Measurements from ENCODE around the gene ZNF280A. TPM values are rescaled to one million over a fixed set of nuclear protein-coding genes. Genes with fewer than 3 reads are reported as not detected.

The ZNF280A gene
- total RNA-seq, 1 experiment from 2014 or later = 0.81 TPM

DNA sequence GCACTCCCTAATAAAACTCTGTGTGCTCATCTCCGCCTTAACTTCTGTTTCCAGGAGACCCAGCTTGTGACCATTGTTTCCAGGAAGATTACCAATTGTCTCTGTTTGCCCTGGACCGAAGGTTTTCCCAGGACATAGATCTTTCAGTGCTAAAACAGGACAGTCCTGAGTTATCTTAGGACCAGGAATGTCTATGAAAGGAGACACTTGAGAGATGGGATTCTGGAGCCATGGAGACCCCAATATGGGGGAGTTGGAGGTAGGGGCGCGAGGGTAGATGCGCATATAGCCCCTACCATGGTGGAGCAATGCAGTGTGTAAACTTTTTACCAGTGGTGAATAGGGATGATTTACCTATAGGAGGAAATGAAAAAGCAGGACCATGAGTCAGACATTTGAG lies 49.1 kb upstream of the ZNF280A start:
- H3K36me3 ChIP-seq (ENCODE audit: control insufficient read depth in 1 of 2, insufficient read depth in 2 of 2, low read length in 2 of 2) = no peaks in the 10 kb centered on the region
- H2AFZ ChIP-seq (ENCODE audit: low read depth, low read length, poor library complexity, severe bottlenecking) = no peak overlapping the region
- ChIA-PET POLR2A (no interaction called here), RAD21 (ENCODE audit: low non-redundant PET in 1 of 2, low total read pairs in 2 of 2, uncharacterized antibody in 2 of 2, unreplicated experiment in 2 of 2) (no interaction called here), CTCF (no interaction called here)
- H4K20me1 ChIP-seq (ENCODE audit: insufficient read depth) = no peaks in the 10 kb centered on the region
- ATAC-seq = no peak
- BruUV-seq (replicated peaks) = no TSS peak
- peaks cover 10% of the 10 kb centered on the region; the same call in 1 of the 2 replicates for H3K27me3 ChIP-seq (ENCODE audit: insufficient read depth, low read length)
- no peaks in the 10 kb centered on the region for H3K79me2 ChIP-seq (ENCODE audit: insufficient read depth, low read length)
- no peak for DNase-seq (ENCODE audit: low read depth, low spot score)
- no peak overlapping the region for H3K27ac ChIP-seq (ENCODE audit: low read depth, low read length)
- H3K4me3 ChIP-seq (replicated peaks in 1 of 2; ENCODE audit: low read depth in 1 of 2, low read length in 2 of 2) = no peak overlapping the region
- H3K9ac ChIP-seq (ENCODE audit: low read length) = no peak overlapping the region
- H3K4me2 ChIP-seq (ENCODE audit: low read length) = no peak overlapping the region
- TF ChIP-seq, protein P1, sequence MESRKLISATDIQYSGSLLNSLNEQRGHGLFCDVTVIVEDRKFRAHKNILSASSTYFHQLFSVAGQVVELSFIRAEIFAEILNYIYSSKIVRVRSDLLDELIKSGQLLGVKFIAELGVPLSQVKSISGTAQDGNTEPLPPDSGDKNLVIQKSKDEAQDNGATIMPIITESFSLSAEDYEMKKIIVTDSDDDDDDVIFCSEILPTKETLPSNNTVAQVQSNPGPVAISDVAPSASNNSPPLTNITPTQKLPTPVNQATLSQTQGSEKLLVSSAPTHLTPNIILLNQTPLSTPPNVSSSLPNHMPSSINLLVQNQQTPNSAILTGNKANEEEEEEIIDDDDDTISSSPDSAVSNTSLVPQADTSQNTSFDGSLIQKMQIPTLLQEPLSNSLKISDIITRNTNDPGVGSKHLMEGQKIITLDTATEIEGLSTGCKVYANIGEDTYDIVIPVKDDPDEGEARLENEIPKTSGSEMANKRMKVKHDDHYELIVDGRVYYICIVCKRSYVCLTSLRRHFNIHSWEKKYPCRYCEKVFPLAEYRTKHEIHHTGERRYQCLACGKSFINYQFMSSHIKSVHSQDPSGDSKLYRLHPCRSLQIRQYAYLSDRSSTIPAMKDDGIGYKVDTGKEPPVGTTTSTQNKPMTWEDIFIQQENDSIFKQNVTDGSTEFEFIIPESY (IDR thresholded peaks at IDR 0.05; ENCODE audit: extremely low read depth, insufficient replicate concordance, low read length) = no peak
- TF ChIP-seq ELF1 (IDR thresholded peaks at IDR 0.05; ENCODE audit: borderline replicate concordance, low read depth) (no peak), SP1 (IDR thresholded peaks at IDR 0.05; ENCODE audit: low read depth) (no peak), POLR2A (IDR thresholded peaks at IDR 0.05; ENCODE audit: borderline replicate concordance, extremely low read depth, insufficient read depth, insufficient read length) (no peak), CEBPB (IDR thresholded peaks at IDR 0.05; ENCODE audit: low read depth) (no peak), EZH2 (IDR thresholded peaks at IDR 0.05) (no peak), RAD21 (IDR thresholded peaks at IDR 0.05; ENCODE audit: low read depth) (no peak)
- TF ChIP-seq, protein P2, sequence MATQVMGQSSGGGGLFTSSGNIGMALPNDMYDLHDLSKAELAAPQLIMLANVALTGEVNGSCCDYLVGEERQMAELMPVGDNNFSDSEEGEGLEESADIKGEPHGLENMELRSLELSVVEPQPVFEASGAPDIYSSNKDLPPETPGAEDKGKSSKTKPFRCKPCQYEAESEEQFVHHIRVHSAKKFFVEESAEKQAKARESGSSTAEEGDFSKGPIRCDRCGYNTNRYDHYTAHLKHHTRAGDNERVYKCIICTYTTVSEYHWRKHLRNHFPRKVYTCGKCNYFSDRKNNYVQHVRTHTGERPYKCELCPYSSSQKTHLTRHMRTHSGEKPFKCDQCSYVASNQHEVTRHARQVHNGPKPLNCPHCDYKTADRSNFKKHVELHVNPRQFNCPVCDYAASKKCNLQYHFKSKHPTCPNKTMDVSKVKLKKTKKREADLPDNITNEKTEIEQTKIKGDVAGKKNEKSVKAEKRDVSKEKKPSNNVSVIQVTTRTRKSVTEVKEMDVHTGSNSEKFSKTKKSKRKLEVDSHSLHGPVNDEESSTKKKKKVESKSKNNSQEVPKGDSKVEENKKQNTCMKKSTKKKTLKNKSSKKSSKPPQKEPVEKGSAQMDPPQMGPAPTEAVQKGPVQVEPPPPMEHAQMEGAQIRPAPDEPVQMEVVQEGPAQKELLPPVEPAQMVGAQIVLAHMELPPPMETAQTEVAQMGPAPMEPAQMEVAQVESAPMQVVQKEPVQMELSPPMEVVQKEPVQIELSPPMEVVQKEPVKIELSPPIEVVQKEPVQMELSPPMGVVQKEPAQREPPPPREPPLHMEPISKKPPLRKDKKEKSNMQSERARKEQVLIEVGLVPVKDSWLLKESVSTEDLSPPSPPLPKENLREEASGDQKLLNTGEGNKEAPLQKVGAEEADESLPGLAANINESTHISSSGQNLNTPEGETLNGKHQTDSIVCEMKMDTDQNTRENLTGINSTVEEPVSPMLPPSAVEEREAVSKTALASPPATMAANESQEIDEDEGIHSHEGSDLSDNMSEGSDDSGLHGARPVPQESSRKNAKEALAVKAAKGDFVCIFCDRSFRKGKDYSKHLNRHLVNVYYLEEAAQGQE (IDR thresholded peaks at IDR 0.05; ENCODE audit: low read depth) = no peak
- TF ChIP-seq, protein P3, sequence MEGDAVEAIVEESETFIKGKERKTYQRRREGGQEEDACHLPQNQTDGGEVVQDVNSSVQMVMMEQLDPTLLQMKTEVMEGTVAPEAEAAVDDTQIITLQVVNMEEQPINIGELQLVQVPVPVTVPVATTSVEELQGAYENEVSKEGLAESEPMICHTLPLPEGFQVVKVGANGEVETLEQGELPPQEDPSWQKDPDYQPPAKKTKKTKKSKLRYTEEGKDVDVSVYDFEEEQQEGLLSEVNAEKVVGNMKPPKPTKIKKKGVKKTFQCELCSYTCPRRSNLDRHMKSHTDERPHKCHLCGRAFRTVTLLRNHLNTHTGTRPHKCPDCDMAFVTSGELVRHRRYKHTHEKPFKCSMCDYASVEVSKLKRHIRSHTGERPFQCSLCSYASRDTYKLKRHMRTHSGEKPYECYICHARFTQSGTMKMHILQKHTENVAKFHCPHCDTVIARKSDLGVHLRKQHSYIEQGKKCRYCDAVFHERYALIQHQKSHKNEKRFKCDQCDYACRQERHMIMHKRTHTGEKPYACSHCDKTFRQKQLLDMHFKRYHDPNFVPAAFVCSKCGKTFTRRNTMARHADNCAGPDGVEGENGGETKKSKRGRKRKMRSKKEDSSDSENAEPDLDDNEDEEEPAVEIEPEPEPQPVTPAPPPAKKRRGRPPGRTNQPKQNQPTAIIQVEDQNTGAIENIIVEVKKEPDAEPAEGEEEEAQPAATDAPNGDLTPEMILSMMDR (IDR thresholded peaks at IDR 0.05 in 2 of 3, conservative IDR thresholded peaks at IDR 0.05 in 1 of 3; ENCODE audit: borderline replicate concordance in 1 of 3, insufficient read depth in 1 of 3, low read depth in 2 of 3, low read length in 2 of 3) = no peak
- TF ChIP-seq, protein P4, sequence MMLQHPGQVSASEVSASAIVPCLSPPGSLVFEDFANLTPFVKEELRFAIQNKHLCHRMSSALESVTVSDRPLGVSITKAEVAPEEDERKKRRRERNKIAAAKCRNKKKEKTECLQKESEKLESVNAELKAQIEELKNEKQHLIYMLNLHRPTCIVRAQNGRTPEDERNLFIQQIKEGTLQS (IDR thresholded peaks at IDR 0.05) = no peak
- H3K9me2 ChIP-seq (ENCODE audit: insufficient read depth) = no peaks in the 10 kb centered on the region
- no peaks in the 10 kb centered on the region for H3K4me1 ChIP-seq (ENCODE audit: control insufficient read depth in 1 of 2, insufficient read depth in 2 of 2, low read length in 2 of 2)
- intact Hi-C loops (cut with micrococcal nuclease) = no loop called here
- H3K9me3 ChIP-seq (ENCODE audit: control insufficient read depth in 1 of 2, insufficient read depth in 1 of 2, low read depth in 1 of 2, low read length in 2 of 2) = no peaks in the 10 kb centered on the region
